ENCODE measurements around the gene MAEA. TPM values are rescaled to one million over a fixed set of nuclear protein-coding genes. Genes with fewer than 3 reads are reported as not detected.

The MAEA gene
- total RNA-seq, 1 donor from 2014 or later, result 50.3 TPM

DNA sequence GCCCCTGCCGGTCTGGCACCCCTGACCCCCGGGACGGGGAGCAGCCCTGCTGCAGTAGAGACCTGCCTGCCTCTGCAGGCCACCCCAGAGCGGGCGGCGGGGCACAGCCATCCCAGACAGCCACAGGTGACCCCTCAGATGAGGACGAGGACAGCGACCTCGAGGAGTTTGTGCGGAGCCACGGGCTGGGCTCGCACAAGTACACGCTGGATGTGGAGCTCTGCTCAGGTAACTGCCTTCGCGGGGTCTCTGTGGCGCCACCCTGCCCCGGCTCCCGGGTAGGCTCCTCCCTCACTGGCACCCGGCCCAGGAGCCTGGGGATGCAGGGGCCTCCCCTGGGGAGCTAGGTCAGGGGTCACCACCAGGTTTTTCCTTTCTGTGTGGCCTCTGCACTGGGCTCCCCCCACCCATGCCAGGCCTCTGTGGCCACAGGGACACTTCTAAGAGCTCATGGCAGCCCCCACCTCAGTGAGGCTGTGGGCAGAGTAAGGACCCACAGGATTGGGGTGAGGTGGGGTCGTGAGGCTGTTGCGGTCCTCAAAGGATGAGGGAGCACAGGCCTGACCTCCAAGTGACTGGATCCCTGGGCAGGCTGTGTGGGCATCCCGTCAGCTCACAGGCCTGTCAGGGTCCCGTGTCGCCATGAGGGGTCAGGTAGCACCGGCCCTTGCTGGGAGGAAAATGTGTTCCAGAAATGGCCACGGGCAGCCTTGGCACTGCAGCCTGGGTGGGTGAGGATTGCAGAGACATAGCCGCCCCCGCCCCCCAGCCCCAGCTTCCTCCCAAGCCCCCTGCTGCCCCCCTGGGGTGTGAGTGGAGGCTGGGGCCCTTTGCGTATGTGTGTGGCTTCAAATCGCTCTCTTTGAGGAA lies 63.7 kb downstream of the MAEA start:
- intact Hi-C loops (cut with DNase I), result loop anchor here (10.0 kb wide), 1 partner anchor 161 kb away; no protein-coding TSS in a partner anchor
- DNase-seq (no peak), ATAC-seq (ENCODE audit: poor library complexity) (no peak)

- DNase-seq (no peak), ATAC-seq (ENCODE audit: poor library complexity) (no peak)
- intact Hi-C loops (cut with DNase I), result loop anchor here (10.0 kb wide), 1 partner anchor 160 kb away; no protein-coding TSS in a partner anchor
Observed at GRCh38 chr4:1354136-1354982, 64.7 kb downstream of the MAEA start.

- DNase-seq (no peak), ATAC-seq (ENCODE audit: poor library complexity) (no peak)
- intact Hi-C loops (cut with DNase I), result loop anchor here (10.0 kb wide), 1 partner anchor 160 kb away; no protein-coding TSS in a partner anchor
Observed at GRCh38 chr4:1354983-1355275, 65.2 kb downstream of the MAEA start.

DNA sequence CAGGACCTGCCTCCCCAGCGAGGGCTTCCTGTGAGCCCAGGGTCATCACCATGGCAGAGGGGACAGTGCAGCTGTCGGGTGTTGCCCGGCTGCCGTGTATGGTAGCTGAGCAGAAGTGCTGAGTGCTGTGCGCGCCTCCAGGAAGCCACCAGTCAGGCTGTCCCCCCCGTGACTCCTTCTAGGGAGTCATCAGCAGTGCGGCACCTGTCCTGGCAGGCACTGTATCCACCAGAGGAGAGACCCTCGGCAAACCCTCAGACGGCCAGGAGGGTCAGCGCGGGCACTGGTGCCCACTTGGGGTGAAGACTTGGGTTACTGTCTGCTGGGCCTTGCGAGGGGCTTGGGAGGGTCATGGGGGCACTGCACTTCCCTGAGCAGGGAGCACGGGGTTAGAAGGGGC lies 65.7 kb downstream of the MAEA start:
- no peak for ATAC-seq (ENCODE audit: poor library complexity)
- intact Hi-C loops (cut with DNase I), result loop anchor here (10.0 kb wide), 1 partner anchor 159 kb away; no protein-coding TSS in a partner anchor
- no peak for DNase-seq

DNA sequence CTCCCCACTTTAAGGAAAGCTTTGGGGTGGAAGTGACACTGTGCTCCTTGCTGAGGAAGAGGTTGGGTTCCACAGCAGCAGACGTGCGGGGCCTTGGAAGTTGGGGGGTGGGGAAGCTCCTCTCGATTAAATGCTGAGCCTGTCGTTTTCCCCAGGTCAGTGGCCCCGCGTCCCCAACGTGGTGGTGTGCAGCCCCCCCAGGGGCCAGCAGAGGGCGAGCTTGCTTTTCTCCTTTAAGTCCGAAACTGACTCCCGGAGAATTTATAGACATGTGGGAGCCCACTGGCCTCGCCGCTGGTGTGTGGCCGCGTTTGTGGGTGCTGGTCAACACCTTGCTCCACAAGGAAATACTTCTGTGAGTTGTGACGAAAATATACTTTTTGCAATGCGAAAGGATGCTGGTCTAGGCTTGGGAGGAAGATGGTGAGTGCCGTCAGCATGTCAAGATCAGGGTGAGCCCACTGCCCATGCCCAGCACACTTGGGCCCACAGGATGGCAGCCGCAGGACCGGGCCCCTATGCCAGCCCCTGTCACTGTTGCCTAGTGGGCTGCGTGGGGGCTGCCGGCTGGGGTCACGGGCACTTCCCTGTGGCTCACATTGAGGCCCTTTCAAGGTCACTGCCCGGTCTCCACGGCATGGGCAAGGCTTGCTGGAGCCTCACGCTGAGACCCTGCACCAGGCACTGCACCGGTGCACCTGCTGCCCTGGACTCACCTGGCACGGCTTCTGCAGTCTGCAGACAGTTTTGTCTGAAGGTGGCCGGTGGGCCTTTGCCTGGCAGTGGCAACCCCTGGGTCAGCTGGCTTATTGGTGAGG lies 66.7 kb downstream of the MAEA start:
- ATAC-seq (ENCODE audit: poor library complexity) (peak; percentile 65), DNase-seq (peak; percentile 81)
- intact Hi-C loops (cut with DNase I), result loop anchor here (2.0 to 10.0 kb wide), 2 partner anchors 158 to 272 kb away; no protein-coding TSS in a partner anchor

GRCh38 chr4:1357356-1358248 lies 67.9 kb downstream of the MAEA start:
- ATAC-seq (ENCODE audit: poor library complexity), result peak; percentile 67
- DNase-seq, result no peak
- intact Hi-C loops (cut with DNase I), result loop anchor here (2.0 to 10.0 kb wide), 2 partner anchors 157 to 271 kb away; no protein-coding TSS in a partner anchor

DNA sequence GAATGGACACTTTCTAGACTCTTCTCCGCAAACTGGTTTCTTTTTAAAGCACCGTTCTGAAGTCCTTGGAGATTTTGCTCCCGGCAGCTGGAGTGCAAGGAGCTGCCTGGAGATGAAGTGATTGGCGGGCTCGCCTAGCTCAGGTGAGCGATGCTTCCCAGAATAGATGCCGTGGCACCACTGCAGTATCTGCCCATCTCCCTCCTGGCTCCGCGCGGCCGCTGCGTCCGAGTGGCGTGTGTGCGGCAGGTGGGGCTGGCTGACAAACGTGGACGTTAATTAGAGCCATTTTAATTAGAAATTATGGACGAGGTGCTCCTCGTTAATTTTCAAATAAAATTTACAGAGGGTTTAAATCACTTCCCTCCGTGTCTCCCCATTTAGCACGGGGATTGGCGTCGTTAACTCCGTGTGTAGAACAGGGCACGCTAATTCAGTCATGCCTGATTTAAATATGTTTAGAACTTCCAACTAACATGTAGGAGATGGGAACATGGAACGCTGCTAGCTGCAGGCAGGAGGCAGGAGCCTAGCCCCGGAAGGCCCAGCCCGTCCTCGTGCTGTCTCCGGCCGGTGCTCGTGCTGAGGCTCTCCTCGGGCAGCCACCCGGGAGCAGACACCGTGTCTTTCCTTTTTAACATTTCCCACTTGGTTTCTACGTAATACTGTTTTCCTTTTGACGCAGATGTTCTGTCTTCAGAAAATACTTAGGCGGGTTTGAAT lies 68.9 kb downstream of the MAEA start:
- DNase-seq (no peak), ATAC-seq (ENCODE audit: poor library complexity) (no peak)
- intact Hi-C loops (cut with DNase I), result loop anchor here (10.0 kb wide), 1 partner anchor 156 kb away; no protein-coding TSS in a partner anchor

- intact Hi-C loops (cut with DNase I), result loop anchor here (10.0 kb wide), 1 partner anchor 156 kb away; no protein-coding TSS in a partner anchor
- DNase-seq (no peak), ATAC-seq (ENCODE audit: poor library complexity) (no peak)
Observed at GRCh38 chr4:1359144-1359501, 69.4 kb downstream of the MAEA start.

DNA sequence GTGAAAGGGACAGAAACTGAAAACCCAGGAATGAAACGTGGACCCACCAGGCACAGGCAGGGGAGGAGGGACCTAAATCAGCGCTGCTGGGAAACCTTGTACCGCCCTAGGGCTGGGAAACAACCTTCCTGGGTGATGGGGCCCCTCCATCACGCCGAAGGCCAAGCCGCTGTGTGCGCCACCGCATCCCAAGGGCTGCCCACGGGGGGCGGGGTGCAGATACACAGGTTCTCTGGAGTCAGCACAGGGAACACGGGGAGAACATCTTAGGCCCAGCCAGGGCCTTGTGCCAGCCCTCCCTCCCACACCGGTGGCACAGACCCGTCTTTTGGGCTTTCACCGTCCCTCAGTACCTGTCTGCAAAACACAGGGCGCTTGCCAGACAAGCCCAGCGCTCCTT lies 70.3 kb downstream of the MAEA start:
- intact Hi-C loops (cut with DNase I), result loop anchor here (10.0 kb wide), 1 partner anchor 155 kb away; no protein-coding TSS in a partner anchor
- DNase-seq (no peak), ATAC-seq (ENCODE audit: poor library complexity) (no peak)

DNA sequence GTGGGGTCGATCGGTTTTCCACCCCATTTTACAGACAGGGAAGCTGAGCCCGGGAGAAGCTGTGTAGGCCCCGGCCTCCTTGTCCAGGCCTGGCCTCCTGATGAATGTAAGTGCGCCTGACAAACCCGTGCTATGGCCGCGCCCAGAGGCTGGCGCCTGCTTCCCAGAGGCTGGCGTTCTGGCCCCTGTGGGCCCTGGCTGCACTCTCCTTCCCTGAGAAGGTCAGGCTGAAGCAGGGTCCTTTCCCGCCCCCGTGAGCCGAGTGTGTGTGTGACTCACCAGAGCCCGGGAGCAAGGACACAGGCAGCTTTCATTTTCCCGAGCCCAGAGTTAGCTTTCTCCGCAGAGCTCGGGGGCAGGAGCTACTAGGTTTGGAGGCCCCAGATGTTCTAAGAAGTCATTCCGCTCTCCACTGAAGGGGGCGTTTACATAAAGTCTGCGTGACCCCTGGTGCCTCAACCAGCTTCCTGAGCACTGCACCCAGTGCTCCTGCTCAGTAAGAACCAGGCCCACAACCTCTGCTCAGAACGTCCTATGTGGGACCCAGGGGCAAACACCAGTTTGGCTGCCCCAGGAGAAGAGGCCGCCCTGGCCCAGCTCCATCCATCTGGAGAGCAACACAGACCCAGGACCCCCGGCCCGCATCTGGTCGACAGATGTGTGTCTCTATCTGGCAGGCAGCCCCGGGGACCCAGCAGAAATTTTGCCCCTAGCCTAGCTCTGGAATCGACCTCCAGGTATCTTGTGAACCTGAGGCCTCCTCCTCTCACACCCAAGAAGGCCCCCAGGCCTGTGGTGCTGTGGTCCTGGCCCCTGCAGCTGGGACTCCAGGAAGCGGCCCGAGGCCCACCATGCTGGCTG lies 71.0 kb downstream of the MAEA start:
- ATAC-seq (ENCODE audit: poor library complexity) (no peak), DNase-seq (no peak)
- intact Hi-C loops (cut with DNase I), result no loop called here

GRCh38 chr4:1361431-1361830 lies 71.7 kb downstream of the MAEA start:
- intact Hi-C loops (cut with DNase I), result no loop called here
- DNase-seq (no peak), ATAC-seq (ENCODE audit: poor library complexity) (no peak)

DNA sequence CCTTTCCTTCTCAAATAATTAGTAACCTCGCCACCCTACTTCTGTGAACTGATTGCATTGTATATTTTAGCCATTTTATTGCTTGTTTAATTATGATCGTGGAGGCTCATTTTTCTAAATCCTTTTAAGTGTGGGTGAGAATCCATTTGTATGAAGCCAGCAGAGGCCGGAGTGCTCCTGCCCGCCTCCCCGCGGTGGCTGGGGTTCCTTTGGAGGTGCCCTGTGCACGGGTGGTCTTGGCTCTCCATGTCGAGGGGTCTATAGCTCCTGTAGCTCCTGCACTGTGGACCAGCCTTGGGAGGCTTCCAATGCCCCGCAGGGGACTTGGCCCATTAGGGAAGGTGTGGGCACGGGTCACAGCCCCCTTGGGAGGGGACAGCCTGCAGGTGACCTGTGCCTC lies 72.4 kb downstream of the MAEA start:
- ATAC-seq (ENCODE audit: poor library complexity), result no peak
- intact Hi-C loops (cut with DNase I), result no loop called here
- no peak for DNase-seq

DNA sequence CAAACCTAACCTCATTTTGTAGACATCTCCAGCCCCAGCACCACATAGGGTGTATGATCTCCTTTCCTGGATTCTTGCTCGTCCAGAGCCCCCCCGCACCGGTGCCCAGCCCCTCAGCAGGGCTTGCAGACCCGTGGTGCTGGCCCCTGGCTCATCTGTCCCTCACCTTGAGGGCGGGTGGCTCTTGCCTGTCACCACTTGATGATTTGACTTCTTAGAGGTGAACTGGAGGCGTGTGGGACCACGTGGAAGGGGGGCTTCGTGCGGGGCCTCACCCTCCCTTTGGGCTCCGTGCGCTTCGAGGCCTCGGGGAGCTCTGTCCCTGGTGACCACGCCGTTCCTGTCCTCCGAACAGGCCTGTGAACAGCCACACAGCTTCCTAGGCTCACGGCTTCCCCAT lies 72.8 kb downstream of the MAEA start:
- ATAC-seq (ENCODE audit: poor library complexity) (no peak), DNase-seq (no peak)
- intact Hi-C loops (cut with DNase I), result no loop called here

- DNase-seq (no peak), ATAC-seq (ENCODE audit: poor library complexity) (no peak)
- intact Hi-C loops (cut with DNase I), result no loop called here
Observed at GRCh38 chr4:1363513-1363912, 73.8 kb downstream of the MAEA start.

GRCh38 chr4:1364217-1364616 lies 74.5 kb downstream of the MAEA start:
- ATAC-seq (ENCODE audit: poor library complexity), result no peak
- no peak for DNase-seq
- intact Hi-C loops (cut with DNase I), result no loop called here

DNA sequence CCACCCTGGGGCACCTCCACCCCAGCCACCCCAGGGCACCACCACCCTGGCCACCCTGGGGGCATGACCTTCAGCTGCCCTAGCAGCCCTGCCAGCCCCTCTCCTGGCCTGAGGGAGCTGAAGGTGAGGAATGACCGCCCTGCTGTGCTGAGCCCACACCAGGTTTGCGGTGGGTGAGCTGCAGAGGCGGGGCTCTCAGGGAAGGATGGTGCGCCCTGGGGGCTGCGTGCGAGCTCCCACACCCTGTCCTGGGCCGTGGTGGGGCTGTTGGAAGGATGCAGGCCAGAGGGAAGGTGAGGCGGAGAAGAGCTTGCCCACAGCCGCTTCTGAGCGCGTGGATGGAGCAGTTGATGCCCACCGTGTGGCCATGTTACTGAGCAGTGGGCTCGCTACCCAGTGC lies 75.1 kb downstream of the MAEA start:
- ATAC-seq (ENCODE audit: poor library complexity), result no peak
- intact Hi-C loops (cut with DNase I), result no loop called here
- no peak for DNase-seq

All from Right ventricle myocardium superior (tissue), 1 donor.